ENCODE measurements around the gene PHF3.

DNA sequence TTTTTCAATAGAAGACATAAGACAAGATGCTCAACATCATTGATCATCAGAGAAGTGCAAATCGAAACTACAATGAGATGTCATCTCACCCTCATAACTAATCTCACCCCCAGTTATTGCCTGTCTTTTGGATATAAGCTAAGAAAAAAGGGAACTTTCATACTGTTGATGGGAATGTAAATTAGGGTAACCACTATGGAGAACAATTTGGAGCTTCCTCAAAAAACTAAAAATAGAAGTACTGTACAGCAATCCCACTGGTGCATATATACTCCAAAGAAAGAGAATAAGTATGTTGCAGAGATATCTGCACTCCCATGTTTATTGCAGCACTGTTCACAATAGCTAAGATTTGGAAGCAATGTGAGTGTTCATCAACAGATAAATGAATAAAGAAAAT is 26.4 kb upstream of the PHF3 start:
- TF ChIP-seq, protein P1, sequence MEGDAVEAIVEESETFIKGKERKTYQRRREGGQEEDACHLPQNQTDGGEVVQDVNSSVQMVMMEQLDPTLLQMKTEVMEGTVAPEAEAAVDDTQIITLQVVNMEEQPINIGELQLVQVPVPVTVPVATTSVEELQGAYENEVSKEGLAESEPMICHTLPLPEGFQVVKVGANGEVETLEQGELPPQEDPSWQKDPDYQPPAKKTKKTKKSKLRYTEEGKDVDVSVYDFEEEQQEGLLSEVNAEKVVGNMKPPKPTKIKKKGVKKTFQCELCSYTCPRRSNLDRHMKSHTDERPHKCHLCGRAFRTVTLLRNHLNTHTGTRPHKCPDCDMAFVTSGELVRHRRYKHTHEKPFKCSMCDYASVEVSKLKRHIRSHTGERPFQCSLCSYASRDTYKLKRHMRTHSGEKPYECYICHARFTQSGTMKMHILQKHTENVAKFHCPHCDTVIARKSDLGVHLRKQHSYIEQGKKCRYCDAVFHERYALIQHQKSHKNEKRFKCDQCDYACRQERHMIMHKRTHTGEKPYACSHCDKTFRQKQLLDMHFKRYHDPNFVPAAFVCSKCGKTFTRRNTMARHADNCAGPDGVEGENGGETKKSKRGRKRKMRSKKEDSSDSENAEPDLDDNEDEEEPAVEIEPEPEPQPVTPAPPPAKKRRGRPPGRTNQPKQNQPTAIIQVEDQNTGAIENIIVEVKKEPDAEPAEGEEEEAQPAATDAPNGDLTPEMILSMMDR (IDR thresholded peaks at IDR 0.05; ENCODE audit: insufficient read depth, low read depth, low read length), result no peak
- no peak for TF ChIP-seq EZH2 (IDR thresholded peaks at IDR 0.05; ENCODE audit: insufficient read depth, low read length)

All from astrocyte (in vitro differentiated cells and primary cell).